Measurements from ENCODE around the gene HRH2. TPM values are rescaled to one million over a fixed set of nuclear protein-coding genes. Genes with fewer than 3 reads are reported as not detected.
"Not testable (repeated sequence)": the region's sequence is repeated elsewhere in the genome, so short reads cannot be mapped to it uniquely, and the experiment has no call there.

Gene HRH2
- total RNA-seq, 1 donor from 2014 or later, result not detected

DNA sequence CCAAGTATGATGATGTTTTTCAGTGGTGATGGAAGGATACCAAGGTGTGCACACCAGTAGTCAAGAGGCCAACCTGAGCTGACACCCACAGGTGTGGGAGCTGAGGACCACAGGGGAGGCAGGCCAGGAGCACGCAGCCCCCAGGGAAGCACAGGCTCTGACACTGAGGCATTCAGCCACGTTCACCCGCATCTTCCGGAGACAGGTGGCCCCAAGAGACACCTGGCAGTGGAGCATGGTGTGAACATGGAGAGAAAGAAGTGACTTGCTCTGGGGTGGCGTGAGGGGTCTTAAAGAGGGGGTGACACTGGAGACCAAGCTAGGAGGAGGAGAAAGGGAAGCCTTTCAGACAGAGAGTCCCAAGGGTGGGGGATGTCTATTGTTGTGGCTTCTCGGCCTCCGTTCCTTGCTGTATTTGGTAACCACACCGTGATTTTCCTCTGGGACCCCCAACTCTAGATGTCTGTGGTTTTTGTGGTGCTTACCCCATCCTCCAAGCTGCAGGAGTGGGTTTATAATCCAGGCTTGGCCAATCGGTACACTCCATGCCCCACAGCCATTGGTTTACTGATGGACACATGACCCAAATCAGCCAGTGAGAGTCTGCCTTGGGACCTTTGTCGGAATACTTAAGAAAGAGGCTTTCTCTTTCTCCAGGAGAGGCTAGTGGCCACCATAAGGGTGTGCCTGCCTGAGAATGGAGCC is 84.6 kb downstream of the HRH2 start:
- no peak for DNase-seq

DNA sequence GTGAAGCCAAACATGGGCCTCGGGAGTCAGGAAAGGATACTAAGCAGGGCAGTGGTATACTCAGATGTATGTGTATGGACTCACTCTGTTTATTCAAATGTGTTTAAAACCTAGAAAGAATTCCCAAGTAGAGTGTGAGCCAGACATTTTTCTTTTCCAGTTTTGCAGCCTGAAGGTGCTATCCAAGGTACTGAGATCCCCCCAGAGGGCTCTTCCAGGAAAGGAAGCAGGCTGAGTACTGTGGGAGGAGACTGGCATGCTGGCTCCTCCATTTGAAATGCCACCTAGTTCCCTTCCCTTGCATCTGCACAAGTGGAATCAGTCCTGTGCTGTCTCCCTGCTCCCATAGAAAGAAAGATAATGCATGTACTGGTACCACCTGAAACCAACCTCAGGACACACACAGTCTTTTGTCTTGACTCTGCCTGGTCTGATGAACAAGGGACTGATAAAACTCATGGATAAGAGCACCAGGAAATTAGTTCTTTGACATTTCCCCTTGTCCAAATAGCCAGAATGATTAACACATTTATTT is 85.9 kb downstream of the HRH2 start:
- peak; percentile 18 for DNase-seq

DNA sequence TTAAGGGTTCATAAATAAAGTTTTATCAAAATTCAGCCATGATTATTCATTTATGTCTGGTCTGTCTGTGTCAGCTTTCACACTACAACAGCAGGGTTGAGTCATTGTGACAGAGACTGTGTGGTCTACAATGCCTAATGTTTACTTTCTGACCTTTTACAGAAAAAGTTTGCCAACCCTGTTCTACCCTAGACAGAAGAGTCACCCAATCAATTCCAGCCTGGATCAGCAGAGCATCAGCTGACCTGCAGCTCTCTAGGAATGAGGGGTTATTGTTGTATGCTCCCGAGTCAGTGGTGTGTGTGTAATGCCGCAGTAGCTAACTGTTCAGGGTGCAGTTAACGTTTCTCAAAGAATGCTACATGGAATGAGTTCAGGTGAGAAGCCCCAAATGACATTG is 87.3 kb downstream of the HRH2 start:
- no peak for DNase-seq

DNA sequence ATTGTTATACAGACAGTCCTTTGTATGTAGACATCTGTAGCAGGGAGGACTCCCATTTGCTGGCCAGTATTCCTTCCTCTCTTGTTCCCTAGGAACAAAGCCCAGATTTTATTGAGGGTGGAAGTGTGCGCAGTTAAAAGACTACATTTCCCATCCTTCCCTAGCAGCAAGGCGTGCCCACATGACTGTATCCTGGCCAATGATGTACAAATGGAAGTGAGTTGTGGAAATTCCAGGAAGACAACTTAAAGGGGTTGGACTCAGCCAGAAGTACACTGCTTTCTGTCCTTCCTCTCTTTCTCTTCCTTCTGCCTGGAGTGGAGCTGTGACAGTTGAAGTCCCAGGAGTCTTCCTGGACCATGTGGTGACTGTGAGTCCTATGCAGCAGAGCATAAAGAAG is 89.0 kb downstream of the HRH2 start:
- peak; percentile 34 for DNase-seq

DNA sequence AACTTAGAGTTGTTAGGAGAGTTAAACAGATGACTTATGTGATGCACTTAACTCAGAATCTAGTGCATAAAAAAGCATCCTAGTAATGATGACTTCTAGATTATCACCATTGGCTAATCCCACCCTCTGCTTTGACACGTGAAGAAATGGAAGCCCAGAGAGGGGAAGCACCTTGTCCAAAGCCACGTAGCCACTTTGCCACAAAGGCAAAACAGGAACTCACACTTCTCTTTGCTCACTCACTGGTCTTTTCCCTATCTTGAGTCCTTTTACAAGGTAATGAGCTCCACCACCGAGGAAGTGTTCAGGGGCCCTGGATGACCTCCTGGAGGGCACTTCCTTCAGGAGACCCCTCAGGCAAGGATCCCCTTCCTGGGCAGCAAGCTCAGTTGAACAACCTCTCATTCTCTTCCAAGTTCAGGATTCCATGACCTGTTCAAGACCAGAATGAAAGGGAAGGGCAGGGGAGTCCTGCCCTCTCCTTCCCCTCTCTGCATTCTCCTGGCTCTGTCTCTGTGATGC is 89.7 kb downstream of the HRH2 start:
- DNase-seq, result no peak

DNA sequence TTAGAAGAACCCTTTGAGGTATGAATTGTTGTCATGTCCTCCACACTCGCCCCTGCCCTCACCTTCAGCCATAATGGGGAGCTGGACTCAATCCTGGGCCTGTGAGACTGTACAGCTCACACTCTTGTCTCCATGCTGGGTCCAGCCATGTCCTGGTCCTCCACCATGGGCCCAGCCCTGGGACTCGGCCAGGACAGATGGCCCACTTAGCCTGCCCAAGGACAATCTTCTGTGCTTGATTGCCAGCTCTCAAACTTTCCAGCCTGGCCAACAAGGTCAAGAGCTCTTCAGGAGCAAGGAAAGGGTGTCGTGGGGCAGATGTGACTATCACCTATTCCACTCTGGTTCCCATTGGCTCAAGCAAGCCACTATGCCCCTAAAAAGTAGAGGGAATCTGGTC is 90.8 kb downstream of the HRH2 start:
- no peak for DNase-seq

DNA sequence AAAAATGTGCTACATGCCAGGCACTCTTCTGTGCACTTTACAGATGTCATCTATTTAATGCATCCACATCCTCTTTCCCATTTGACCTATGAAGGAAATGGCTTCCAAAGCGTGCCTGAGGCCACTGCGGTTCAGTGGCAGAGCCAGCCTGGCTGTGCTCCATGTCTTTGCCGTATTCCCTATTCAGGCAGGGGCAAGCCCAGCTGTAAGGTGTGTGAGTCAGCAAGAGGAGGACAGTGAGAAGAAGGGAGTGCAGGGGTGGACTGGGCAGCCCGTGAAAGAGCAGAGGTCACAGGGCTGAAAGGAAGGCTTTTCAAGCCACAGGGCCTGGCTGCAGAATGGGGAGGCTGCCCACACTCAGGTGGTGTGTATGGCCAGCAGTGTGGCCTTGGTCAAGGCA is 91.7 kb downstream of the HRH2 start:
- DNase-seq, result no peak

DNA sequence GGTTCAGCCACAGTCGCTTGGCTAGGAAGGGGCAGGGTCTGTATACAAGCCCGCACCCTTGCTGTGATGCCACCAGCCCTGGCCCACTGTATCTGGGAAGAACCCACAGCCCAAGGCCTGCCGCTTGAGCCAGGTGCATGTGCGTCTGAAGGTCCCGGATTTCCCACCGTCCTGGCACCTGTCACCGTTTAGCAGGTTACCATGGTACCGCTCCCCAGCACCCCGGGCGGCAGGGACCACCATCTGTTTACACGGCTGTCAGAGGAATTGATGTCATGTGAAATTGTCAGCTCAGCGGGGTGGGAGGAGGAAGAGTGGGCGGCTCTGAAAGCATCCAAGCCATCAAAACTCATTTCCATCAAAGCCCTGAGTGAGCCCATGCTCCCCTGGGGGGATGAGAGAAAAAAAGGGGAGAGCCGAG is 92.7 kb downstream of the HRH2 start:
- DNase-seq, result no peak

DNA sequence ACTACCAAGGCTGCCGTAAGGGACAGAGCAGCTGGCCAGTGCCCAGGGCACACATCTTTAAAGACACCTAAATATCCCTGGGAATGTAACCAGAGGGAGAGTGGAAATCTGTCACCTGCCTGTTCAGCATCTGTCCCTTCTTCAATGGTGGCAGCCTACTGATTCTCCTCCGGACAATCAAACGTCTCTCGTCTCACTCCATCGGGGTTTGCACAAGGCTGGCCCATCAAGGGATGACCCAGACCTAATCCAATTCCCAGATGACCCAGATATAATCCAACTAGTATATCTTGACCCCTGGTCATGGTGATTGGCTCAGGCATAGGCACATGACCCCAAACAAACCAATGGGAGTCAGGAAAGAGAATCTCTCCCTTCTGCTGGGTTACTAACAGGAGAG is 93.5 kb downstream of the HRH2 start:
- no peak for DNase-seq

DNA sequence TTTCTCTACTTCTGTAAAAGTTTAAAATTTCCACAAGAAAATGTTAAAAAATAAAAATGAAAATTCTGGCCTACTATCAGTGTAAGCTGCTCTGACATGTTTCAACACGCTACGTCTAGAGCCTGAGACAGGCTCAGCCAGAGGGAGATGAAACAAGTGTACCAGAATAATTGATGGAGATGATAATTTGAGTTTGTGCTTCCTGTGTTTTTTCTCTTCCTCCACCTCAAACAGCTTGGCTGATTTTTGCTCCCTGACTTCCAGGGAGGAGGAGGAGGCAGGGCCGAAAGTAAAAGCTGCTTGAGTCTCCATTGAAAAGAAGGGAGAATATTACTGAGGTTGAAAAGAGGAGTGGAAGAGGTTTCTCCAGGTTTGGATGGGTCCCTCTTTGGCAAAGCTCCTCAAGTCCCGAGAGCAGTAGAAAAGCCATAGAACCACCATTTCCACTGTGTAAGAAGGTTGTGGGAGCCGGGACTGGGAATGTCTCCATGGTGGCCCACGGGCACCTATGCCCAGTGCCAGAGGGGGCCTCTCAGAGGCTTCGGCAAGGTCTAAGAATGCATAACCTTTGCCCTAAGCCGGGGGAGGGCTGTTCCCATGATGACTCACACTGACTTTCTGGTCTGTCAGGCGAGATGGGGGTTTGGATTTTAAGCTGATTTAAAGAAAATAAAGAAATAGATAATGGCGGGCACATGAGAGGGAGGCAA is 95.1 kb downstream of the HRH2 start:
- no peak for DNase-seq

DNA sequence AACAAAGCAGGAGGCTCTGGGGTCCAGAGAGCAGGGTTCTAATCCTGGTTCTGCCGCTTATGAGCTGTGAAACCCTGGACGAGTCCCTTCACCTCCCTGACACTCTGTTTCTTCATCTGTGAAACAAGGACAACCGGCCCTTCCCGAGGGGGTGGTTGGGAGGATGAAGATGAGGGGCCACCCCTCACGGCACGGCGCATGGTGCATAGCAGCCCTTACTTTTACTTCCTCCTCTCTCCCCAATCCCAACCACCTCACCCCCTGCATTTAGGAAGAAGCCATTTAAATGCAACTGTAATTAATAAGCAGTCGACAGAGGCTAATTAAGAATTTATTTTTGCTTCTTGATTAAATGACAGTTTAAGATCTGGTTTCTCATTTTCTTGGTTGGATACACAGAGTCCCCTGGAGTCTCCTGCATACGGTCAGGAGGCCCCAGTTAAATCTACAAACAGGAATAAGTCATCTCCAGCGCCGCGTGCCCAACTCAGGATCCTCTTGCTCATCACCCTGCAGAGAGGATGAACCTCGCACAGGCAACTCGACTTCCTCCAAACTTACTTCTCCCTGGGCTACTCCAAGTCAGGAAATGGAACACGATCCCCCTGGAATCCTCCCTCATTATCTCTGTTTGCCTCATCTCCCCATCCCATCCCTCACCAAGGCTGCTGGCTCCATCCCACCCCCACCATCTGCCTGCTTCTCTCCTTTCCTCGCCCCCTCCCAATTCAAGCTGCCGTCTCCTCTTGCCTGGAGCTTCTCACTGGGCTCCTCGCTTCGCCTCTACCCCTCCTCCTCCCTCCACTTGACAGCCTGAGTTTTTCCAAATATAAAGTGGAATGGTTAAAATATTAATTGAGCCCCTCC is 95.9 kb downstream of the HRH2 start:
- DNase-seq, result no peak

DNA sequence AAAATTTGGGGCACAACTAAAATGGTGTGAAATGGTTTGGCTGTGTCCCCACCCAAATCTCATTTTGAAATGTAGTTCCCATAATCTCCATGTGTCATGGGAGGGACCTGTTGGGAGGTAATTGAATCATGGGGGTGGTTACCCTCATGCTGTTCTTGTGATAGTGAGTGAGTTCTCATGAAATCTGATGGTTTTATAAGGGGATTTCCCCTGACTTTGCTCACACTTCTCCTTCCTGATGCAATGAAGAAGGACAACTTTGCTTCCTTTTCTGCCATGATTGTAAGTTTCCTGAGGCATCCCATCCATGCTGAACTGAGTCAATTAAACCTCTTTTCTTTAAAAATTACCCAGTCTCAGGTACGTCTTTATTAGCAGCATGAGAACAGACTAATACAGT is 102.1 kb downstream of the HRH2 start:
- not testable (repeated sequence) for DNase-seq

Other genes starting within 250 kb of the HRH2 start
- gene DRD1, start 213.9 kb upstream of the HRH2 start, total RNA-seq, result not detected in 2 replicates
- gene SFXN1, start 179.5 kb upstream of the HRH2 start, total RNA-seq, result 109 and 176 TPM in 2 replicates
- gene CPLX2, start 213.5 kb downstream of the HRH2 start, total RNA-seq, result not detected in 2 replicates

All from dermis blood vessel endothelial cell (primary cell).